ENCODE measurements around the gene DYNLT4. TPM values are rescaled to one million over a fixed set of nuclear protein-coding genes. Genes with fewer than 3 reads are reported as not detected.

DYNLT4 gene
- total RNA-seq, 5 donors from 2014 or later (not counting 1 experiment from before 2014, with no cell fraction given), result 0.36 to 4.3 (median 2.3) TPM; not detected in 1

DNA sequence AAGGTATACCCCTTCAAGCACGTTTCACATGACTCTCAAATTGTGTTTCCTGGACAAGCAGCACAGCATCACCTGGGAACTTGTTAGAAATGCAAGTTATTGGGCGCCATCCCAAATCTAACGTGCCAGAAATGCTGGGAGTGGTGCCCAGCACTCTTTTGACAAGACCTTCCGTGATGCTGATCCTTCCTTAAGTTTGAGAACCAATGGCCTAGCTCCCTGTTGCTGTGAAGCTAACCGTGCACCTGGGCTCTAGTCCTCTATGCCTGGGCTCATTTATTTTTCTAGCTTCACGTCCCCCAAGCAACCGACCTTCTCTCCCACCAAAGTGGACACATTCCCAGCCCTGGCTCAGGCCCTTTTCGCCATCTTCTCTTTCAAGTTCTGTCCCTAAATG lies 23.5 kb downstream of the DYNLT4 start:
- Histone ChIP-seq H3K27ac (ENCODE audit: low read length) (peak overlapping the region; percentile 47), H3K4me1 (ENCODE audit: control insufficient read depth in 1 of 2, extremely low read depth in 1 of 2, insufficient read depth in 2 of 2, low read length in 2 of 2) (peaks cover 15 to 37% of the 10 kb centered on the region in 2 experiments), H3K27me3 (replicated peaks in 1 of 2; ENCODE audit: control insufficient read depth in 2 of 2, extremely low read depth in 1 of 2, insufficient read depth in 2 of 2, low read length in 1 of 2) (no peaks in the 10 kb centered on the region), H3K36me3 (ENCODE audit: control insufficient read depth in 2 of 2, extremely low read depth in 1 of 2, insufficient read depth in 1 of 2, low read length in 1 of 2) (peaks cover 2 to 24% of the 10 kb centered on the region in 2 donors), H3K4me3 (ENCODE audit: control insufficient read depth in 1 of 2, extremely low read depth in 1 of 2, low read length in 1 of 2) (peak overlapping the region in 1 of 2 donors; percentile 35), H3K9me3 (no peaks in the 10 kb centered on the region)
- no peak for ATAC-seq (replicated peaks in 1 of 4)
- H3K4me1 Mint-ChIP-seq, result peaks cover 28 to 32% (median 30%) of the 10 kb centered on the region in 3 donors
- WGBS (ENCODE audit: insufficient coverage), result 57% methylated on average over 8 of the region's 8 CpGs
- no peaks in the 10 kb centered on the region for H3K9me3 Mint-ChIP-seq
- H3K36me3 Mint-ChIP-seq, result peaks cover 17% of the 10 kb centered on the region
- CTCF ChIA-PET, result interaction anchor here in 1 of 2 donors (1.0 to 2.3 kb wide), 3 partner anchors 9 to 520 kb away, joined by 3 to 6 read pairs (median 5); partner anchors contain the start of genes PLK3 and RPS8
- no peaks in the 10 kb centered on the region for H3K27me3 Mint-ChIP-seq
- POLR2A ChIA-PET, result interaction anchor here in 1 of 2 donors (0.6 to 1.1 kb wide), 3 partner anchors 8 to 39 kb away, joined by 3 to 7 read pairs (median 4); partner anchors contain the start of gene RPS8
- H3K4me3 Mint-ChIP-seq, result peak overlapping the region; percentile 57 to 74 (median 63)
- peak overlapping the region; percentile 76 to 83 for H3K27ac Mint-ChIP-seq
- DNase-seq, result no peak

DNA sequence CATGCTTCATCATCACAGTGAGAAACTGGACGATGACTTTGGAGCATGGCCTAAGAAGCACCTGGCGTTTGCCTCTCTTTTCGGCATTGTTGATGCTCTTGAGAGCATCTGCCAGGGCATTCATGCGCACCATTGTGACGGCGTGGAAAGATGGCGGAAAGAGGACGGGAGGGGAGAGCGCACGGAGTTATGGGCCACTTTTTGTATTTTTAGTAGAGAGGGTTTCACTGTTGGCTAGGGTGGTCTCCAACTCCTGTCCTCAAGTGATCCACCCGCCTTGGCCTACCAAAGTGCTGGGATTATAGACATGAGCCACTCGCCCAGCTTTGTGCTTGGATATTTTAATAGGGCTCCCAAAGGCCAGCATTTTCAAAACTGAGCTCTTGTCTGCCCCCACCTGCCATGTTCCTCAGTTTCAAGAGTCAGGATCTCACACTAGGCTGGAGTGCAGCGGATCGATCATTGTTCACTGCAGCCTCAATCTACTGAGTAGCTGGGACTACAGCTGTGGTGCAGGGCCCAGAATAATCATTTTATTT lies 26.5 kb downstream of the DYNLT4 start:
- over 99% methylated on average over 12 of the region's 14 CpGs for WGBS (ENCODE audit: insufficient coverage)
- Mint-ChIP-seq H3K9me3 (no peaks in the 10 kb centered on the region), H3K4me3 (no peak overlapping the region), H3K4me1 (peaks cover 43 to 51% (median 49%) of the 10 kb centered on the region in 3 donors), H3K36me3 (peaks cover 35% of the 10 kb centered on the region), H3K27me3 (no peaks in the 10 kb centered on the region), H3K27ac (no peak overlapping the region)
- H3K4me1 ChIP-seq (ENCODE audit: control insufficient read depth in 1 of 2, extremely low read depth in 1 of 2, insufficient read depth in 2 of 2, low read length in 2 of 2), result peaks cover 24 to 50% of the 10 kb centered on the region in 2 experiments
- H3K4me3 ChIP-seq (ENCODE audit: control insufficient read depth in 1 of 2, extremely low read depth in 1 of 2, low read length in 1 of 2), result no peak overlapping the region
- ChIA-PET POLR2A (interaction anchor here in 1 of 2 donors (0.6 to 1.0 kb wide), 2 partner anchors 9 to 32 kb away, joined by 4 to 5 read pairs; no protein-coding TSS in a partner anchor), CTCF (no interaction called here)
- no peaks in the 10 kb centered on the region for H3K27me3 ChIP-seq (replicated peaks in 1 of 2; ENCODE audit: control insufficient read depth in 2 of 2, extremely low read depth in 1 of 2, insufficient read depth in 2 of 2, low read length in 1 of 2)
- H3K36me3 ChIP-seq (ENCODE audit: control insufficient read depth in 2 of 2, extremely low read depth in 1 of 2, insufficient read depth in 1 of 2, low read length in 1 of 2), result peaks cover 9 to 42% of the 10 kb centered on the region in 2 donors
- H3K27ac ChIP-seq (ENCODE audit: low read length), result no peak overlapping the region
- H3K9me3 ChIP-seq, result no peaks in the 10 kb centered on the region
- DNase-seq, result no peak
- ATAC-seq (replicated peaks in 1 of 4), result no peak

DNA sequence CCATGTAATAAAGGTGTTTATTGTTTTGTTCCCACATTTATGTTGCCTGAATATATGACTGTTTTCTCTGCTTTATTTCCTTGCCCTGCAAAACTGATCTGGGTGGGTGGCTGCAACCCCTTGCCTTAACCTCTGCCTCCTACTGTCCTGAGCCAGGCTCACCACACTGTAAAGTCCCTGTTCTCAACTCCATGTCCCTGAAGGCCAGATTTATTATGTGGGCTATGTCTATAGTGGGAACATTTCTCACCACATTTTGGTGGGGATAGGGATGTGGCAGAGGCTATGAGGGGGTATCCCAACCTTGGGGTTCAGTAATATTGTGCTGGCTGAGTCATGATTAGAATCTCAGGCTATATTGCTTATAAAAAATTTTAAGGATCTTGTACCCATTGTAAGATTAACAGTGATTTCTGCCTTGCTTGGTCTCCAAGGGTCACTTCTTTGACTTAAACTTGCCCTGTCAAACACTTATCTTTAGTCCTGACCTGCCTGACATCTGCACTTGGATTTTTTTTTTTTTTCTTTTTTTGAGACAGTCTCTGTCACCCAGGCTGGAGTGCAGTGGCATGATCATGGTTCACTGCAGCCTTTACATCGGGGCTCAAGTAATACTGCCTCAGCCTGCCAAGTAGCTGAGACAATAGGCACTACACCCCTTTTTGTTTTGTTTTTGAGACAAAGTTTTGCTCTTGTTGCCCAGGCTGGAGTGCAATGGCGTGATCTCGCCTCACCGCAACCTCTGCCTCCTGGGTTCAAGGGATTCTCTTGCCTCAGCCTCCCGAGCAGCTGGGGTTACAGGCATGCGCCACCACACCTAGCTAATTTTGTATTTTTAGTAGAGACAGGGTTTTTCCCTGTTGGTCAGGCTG lies 28.2 kb downstream of the DYNLT4 start:
- Histone ChIP-seq H3K36me3 (ENCODE audit: control insufficient read depth in 2 of 2, extremely low read depth in 1 of 2, insufficient read depth in 1 of 2, low read length in 1 of 2) (peaks cover 9 to 42% of the 10 kb centered on the region in 2 donors), H3K27me3 (replicated peaks in 1 of 2; ENCODE audit: control insufficient read depth in 2 of 2, extremely low read depth in 1 of 2, insufficient read depth in 2 of 2, low read length in 1 of 2) (no peaks in the 10 kb centered on the region), H3K27ac (ENCODE audit: low read length) (no peak overlapping the region), H3K4me1 (ENCODE audit: control insufficient read depth in 1 of 2, extremely low read depth in 1 of 2, insufficient read depth in 2 of 2, low read length in 2 of 2) (peaks cover 18 to 40% of the 10 kb centered on the region in 2 experiments), H3K9me3 (no peaks in the 10 kb centered on the region), H3K4me3 (ENCODE audit: control insufficient read depth in 1 of 2, extremely low read depth in 1 of 2, low read length in 1 of 2) (no peak overlapping the region)
- peaks cover 35% of the 10 kb centered on the region for H3K36me3 Mint-ChIP-seq
- no peak overlapping the region for H3K4me3 Mint-ChIP-seq
- no peaks in the 10 kb centered on the region for H3K9me3 Mint-ChIP-seq
- peak overlapping the region in 1 of 2 donors; percentile 68 for H3K27ac Mint-ChIP-seq
- peaks cover 41 to 47% (median 43%) of the 10 kb centered on the region in 3 donors for H3K4me1 Mint-ChIP-seq
- no peaks in the 10 kb centered on the region for H3K27me3 Mint-ChIP-seq
- ChIA-PET CTCF (no interaction called here), POLR2A (no interaction called here)
- ATAC-seq (replicated peaks in 1 of 4), result no peak
- 92% methylated on average over 4 of the region's 6 CpGs for WGBS (ENCODE audit: insufficient coverage)
- DNase-seq, result no peak

DNA sequence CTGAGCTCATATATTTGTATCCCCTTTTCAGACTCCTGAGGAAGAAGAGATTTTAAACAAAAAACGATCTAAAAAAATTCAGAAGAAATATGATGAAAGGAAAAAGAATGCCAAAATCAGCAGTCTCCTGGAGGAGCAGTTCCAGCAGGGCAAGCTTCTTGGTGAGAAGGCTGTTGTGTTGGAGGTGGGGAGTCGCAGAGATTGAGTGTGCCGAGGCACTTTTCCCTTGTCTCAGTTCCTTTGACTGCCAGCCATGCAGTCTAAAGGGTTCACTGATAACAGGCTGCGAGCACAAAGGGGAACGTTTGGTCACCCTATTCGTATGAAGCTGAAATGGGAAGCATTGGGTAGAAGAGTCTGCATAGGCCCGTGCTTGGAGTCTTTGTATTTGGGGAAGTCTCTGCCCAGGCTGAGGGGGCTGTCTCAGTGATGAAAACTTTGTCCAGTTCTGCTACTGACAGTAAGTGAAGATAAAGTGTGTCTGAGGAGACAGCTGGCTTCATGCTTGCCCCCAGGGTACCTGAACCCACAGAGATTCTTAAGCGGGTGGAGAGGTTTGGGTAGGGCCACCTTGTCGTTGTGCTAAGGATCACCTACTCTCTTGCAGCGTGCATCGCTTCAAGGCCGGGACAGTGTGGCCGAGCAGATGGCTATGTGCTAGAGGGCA lies 29.0 kb downstream of the DYNLT4 start:
- H3K4me1 Mint-ChIP-seq, result peaks cover 33 to 40% (median 37%) of the 10 kb centered on the region in 3 donors
- no peak overlapping the region for H3K4me3 ChIP-seq (ENCODE audit: control insufficient read depth in 1 of 2, extremely low read depth in 1 of 2, low read length in 1 of 2)
- POLR2A ChIA-PET, result interaction anchor here in 1 of 2 donors (0.6 kb wide), 1 partner anchor 39 kb away, joined by 3 read pairs; no protein-coding TSS in a partner anchor
- H3K4me1 ChIP-seq (ENCODE audit: control insufficient read depth in 1 of 2, extremely low read depth in 1 of 2, insufficient read depth in 2 of 2, low read length in 2 of 2), result peaks cover 14 to 31% of the 10 kb centered on the region in 2 experiments
- peaks cover 35% of the 10 kb centered on the region for H3K36me3 Mint-ChIP-seq
- no peaks in the 10 kb centered on the region for H3K9me3 Mint-ChIP-seq
- peak overlapping the region; percentile 24 for H3K27ac ChIP-seq (ENCODE audit: low read length)
- ATAC-seq (replicated peaks in 1 of 4) (no peak), DNase-seq (no peak)
- H3K9me3 ChIP-seq, result no peaks in the 10 kb centered on the region
- H3K36me3 ChIP-seq (ENCODE audit: control insufficient read depth in 2 of 2, extremely low read depth in 1 of 2, insufficient read depth in 1 of 2, low read length in 1 of 2), result peaks cover 9 to 42% of the 10 kb centered on the region in 2 donors
- CTCF ChIA-PET, result interaction anchor here in 1 of 2 donors (0.5 to 0.6 kb wide), 2 partner anchors 9 to 46 kb away, joined by 3 to 8 read pairs; no protein-coding TSS in a partner anchor
- no peaks in the 10 kb centered on the region for H3K27me3 ChIP-seq (replicated peaks in 1 of 2; ENCODE audit: control insufficient read depth in 2 of 2, extremely low read depth in 1 of 2, insufficient read depth in 2 of 2, low read length in 1 of 2)
- peak overlapping the region; percentile 93 to 94 for H3K27ac Mint-ChIP-seq
- H3K27me3 Mint-ChIP-seq, result no peaks in the 10 kb centered on the region
- 76% methylated on average over 9 of the region's 13 CpGs for WGBS (ENCODE audit: insufficient coverage)
- H3K4me3 Mint-ChIP-seq, result peak overlapping the region; percentile 92 to 94 (median 93)

DNA sequence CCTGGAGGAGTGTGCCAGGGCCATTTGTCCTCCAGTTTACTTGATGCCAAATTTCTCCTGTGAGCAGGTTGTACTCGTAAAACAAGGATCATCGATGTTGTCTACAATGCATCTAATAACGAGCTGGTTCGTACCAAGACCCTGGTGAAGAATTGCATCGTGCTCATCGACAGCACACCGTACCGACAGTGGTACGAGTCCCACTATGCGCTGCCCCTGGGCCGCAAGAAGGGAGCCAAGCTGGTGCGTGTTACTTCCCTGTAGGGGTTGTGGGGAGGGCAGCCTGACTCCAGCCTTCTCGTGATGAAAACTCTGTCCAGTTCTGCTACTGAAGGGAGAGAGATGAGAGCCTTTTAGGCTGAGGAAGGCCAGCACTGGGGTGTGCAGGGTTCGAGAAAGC lies 29.6 kb downstream of the DYNLT4 start:
- Mint-ChIP-seq H3K27me3 (no peaks in the 10 kb centered on the region), H3K4me1 (peaks cover 33 to 40% (median 37%) of the 10 kb centered on the region in 3 donors), H3K4me3 (peak overlapping the region; percentile 92 to 94 (median 93)), H3K27ac (peak overlapping the region; percentile 93 to 94), H3K36me3 (peaks cover 35% of the 10 kb centered on the region), H3K9me3 (no peaks in the 10 kb centered on the region)
- Histone ChIP-seq H3K4me1 (ENCODE audit: control insufficient read depth in 1 of 2, extremely low read depth in 1 of 2, insufficient read depth in 2 of 2, low read length in 2 of 2) (peaks cover 14 to 30% of the 10 kb centered on the region in 2 experiments), H3K27me3 (replicated peaks in 1 of 2; ENCODE audit: control insufficient read depth in 2 of 2, extremely low read depth in 1 of 2, insufficient read depth in 2 of 2, low read length in 1 of 2) (no peaks in the 10 kb centered on the region), H3K27ac (ENCODE audit: low read length) (peak overlapping the region; percentile 24), H3K36me3 (ENCODE audit: control insufficient read depth in 2 of 2, extremely low read depth in 1 of 2, insufficient read depth in 1 of 2, low read length in 1 of 2) (peaks cover 9 to 42% of the 10 kb centered on the region in 2 donors), H3K4me3 (ENCODE audit: control insufficient read depth in 1 of 2, extremely low read depth in 1 of 2, low read length in 1 of 2) (no peak overlapping the region), H3K9me3 (no peaks in the 10 kb centered on the region)
- DNase-seq (no peak), ATAC-seq (replicated peaks in 1 of 4) (no peak)
- ChIA-PET CTCF (interaction anchor here in 1 of 2 donors (0.5 to 0.6 kb wide), 2 partner anchors 10 to 45 kb away, joined by 3 to 8 read pairs; no protein-coding TSS in a partner anchor), POLR2A (interaction anchor here in 1 of 2 donors (0.6 kb wide), 1 partner anchor 39 kb away, joined by 3 read pairs; no protein-coding TSS in a partner anchor)
- 63% methylated on average over 9 of the region's 14 CpGs for WGBS (ENCODE audit: insufficient coverage)
